ENCODE results near the gene SUV39H2.
A peak's percentile ranks its signal among the peaks of the same experiment; 100 is the strongest.
"Not testable (repeated sequence)": the region's sequence is repeated elsewhere in the genome, so short reads cannot be mapped to it uniquely, and the experiment has no call there.

Gene SUV39H2, protein sequence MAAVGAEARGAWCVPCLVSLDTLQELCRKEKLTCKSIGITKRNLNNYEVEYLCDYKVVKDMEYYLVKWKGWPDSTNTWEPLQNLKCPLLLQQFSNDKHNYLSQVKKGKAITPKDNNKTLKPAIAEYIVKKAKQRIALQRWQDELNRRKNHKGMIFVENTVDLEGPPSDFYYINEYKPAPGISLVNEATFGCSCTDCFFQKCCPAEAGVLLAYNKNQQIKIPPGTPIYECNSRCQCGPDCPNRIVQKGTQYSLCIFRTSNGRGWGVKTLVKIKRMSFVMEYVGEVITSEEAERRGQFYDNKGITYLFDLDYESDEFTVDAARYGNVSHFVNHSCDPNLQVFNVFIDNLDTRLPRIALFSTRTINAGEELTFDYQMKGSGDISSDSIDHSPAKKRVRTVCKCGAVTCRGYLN

DNA sequence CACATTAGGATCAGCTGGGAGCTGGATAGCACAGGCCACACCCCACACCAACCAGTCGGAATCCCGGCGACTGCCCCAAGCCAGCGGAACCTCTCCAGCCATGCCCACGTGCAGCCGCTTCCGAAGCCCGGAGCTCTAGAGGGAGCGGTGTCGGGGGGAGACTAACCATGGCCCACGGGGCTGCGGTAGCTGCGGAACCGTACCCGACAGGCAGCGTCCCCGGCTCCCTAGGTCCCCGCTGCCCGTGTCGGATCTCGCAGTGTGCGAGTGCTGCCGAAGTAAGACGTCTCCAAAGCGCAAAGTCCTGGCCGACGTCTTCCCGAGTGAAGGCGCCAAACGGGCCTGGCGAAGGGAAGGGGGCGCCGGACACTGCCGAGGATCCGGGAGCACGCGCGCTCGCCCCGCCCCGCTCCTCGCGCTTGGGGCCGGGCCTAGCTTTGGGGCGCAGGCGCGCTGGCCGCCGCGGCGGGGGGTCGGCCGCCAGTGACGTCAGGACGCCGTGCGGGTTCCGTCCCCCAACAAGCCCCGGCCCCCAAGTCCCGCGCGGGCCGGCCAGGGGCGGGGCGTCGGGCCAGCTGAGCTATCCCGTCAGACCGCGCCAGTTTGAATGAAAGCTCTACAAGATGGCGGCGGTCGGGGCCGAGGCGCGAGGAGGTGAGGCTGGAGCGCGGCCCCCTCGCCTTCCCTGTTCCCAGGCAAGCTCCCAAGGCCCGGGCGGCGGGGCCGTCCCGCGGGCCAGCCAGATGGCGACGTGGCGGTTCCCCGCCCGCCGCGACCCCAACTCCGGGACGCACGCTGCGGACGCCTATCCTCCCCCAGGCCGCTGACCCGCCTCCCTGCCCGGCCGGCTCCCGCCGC, at the start of gene SUV39H2:
SUV39H2 (plus strand) TSS at position 601 of the 858 bp plus-strand sequence; CDS start at position 624, 23 bp downstream.
- DNase-seq = peak; percentile 94

DNA sequence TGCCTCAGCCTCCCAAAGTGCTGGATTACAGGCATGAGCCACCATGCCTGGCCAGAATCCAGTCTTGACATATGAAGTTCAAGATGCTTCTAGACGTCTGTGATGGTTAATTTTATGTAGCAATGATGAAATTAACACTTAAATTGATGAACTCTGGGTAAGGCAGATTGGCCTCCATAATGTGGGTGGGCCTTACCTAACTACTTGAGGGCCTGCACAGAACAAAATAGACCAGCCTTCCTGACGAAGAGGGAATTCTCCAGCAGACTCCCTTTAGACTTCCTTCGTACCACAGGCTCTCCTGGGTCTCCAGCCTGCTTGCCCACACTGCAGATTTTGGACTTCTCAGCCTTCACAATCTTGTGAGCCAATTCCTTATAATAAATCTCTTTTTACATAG, 45.6 kb upstream of the SUV39H2 start:
- no peak for DNase-seq

DNA sequence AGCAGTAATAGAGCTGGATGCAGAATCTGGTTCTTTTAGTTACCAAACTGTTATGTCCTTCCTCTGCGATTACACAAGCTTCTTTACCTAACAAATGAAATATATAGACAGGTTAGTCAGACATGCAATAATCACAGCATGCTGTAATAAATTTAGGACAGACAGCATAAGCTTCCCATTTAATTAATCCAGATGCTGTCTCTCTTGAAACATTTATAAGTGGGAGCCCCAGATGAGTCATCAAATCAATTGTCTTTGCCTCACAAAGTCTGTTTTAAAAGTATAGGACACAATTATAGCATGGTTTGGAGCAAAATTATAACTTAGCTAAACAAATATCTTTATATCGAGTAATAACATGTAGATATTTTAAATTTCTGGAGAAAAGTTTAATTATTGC, 42.5 kb upstream of the SUV39H2 start:
- DNase-seq = no peak

DNA sequence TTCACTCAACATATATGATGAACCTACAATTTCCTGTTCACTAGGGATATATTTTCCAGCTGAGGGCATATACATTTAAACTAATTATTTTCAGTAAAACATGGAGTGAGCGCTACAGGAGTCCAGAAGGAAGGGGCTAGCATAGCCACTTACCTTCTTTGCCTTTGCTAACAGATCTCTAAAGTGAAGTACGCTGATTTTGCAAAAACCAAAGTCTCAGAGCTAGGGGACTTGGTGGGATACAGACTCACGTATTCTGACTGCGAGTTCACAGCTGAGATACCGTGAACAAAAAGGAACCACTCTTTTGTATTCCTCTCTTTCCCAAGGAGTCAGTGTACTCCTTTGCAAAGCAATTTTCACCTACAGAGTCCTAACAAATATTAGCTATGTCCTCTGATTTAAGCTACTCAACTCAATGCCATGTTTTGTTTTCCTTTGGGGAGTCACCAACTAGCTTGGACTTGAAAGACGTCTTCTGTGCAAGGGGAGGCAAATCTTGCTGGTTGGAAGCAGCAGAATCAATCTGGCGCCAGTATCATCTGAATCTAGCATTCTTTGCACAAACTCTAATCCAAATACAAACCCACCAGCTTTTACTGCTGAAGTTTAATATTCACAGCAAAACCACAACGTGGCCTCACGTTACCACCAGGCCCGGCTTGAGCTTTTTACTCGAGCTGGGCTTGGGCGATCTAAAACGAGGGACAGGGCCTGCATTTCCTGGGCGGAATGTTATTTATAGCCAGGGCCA, 41.5 kb upstream of the SUV39H2 start:
- peak; percentile 3 for DNase-seq

DNA sequence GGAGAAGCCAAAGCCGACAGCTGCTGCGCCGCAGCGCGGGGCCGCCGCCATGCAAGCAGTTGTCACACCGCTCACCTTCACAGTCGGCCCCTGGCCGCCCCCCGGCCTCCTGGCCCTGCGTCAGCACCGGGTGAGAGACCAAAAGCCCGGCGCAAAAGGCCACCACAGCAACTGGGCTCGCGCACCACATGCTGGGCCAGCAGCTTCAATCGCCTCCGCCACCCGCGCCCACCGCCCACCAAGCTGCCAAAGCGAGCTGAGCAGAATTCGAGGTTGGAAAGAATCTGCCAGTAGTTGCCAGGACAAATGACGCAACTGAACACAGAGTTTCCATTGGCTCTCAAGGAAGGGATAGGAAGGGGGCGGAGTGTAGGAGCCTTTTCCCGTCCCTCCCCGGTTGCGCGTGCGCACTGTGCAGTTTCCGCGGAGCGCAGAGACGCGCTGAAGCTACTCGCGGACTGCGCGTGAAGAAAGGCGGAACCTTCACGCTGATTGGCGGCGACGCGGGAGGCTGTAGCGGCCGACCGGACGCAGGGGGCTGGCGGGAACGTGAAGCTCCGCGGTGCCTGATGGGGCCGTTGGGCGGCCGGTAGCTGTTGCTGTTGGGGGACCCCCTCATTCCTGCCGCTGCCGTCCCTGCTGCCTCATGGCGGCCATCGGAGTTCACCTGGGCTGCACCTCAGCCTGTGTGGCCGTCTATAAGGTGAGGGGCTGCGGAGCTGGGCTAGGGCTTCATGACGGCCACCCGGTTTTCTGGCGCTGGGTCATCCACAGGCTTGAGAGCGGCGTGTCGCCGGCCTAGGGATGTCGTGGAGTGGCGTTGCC, 40.7 kb upstream of the SUV39H2 start, which contains the start of the genes CDNF, HSPA14 and MSANTD7:
CDNF (minus strand) TSS at position 281 of the 825 bp plus-strand sequence; CDS start at position 190, 91 bp downstream.
HSPA14 (plus strand) TSS at position 550 of the 825 bp plus-strand sequence; CDS start at position 647, 97 bp downstream.
MSANTD7 (plus strand) TSS at position 550 of the 825 bp plus-strand sequence. CDS start 3,979 bp downstream, outside the sequence.
- DNase-seq = peak; percentile 99

DNA sequence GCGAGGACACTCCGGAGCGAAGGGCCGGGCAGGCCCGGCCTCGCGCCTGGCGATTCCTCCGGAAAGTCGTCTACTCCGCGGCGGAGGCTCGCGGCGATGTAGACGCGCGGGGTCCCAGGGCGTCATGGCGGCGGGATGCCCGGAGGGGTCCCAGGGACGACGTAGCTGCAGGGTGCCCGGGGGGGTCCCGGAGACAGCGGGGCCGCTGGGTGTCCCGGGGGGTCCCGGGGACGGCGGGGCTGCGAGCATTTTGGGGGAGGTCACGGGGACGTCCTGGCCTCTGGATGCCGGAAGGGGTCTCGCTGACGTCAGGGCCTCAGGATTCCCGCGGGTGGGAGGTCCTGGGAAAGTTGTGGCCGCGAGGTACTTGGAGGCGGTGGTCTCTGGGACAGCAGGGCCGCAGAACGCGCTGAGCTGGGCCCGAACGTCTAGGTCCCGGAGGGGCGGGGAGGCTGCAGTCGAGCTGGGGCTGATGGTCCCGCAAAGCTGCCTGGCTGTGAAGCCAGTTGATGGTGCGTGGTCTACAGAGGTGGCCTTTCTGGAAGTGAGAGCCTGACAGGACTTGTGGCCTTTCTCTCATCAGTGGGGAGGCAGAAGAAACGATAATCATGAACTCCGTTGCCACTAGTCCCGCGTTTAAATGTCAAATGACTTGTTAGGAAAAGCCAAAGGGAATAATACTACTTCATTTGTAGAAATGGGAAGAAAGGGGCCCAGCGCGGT, 39.9 kb upstream of the SUV39H2 start:
- peak; percentile 29 for DNase-seq

DNA sequence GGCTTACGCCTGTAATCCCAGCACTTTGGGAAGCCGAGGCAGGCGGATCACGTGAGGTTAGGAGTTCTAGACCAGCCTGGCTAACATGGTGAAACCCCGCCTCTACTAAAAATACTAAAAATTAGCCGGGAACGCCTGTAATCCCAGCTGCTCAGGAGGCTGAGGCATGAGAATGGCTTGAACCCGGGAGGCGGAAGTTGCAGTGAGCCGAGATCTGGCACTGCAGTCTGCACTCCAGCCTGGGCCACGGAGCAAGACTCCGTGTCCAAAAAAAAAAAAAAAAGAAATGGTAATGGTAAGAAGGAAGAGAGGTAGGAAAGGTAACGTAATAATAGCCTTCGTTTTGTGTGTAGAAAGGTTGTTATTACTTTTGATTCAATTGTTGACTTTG, 39.4 kb upstream of the SUV39H2 start:
- no peak for DNase-seq

DNA sequence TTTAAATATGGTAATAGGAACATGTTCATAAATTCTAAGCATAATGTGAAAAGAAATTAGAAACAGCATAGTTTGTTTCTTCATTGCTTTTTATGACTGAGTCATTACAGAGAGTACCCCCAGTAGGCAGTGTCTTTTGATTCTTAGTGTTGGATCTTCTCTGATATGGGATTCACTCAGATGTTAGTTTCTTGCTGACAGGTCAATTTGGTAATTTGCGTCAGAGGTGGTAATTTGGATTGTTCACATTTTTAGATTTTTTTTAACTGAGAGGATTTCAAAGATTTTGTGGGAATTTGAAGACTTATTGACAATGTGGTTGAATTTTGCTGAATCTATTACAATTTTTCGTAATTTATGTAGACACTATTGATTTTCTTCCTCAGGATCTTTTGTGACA, 38.5 kb upstream of the SUV39H2 start:
- DNase-seq = no peak

DNA sequence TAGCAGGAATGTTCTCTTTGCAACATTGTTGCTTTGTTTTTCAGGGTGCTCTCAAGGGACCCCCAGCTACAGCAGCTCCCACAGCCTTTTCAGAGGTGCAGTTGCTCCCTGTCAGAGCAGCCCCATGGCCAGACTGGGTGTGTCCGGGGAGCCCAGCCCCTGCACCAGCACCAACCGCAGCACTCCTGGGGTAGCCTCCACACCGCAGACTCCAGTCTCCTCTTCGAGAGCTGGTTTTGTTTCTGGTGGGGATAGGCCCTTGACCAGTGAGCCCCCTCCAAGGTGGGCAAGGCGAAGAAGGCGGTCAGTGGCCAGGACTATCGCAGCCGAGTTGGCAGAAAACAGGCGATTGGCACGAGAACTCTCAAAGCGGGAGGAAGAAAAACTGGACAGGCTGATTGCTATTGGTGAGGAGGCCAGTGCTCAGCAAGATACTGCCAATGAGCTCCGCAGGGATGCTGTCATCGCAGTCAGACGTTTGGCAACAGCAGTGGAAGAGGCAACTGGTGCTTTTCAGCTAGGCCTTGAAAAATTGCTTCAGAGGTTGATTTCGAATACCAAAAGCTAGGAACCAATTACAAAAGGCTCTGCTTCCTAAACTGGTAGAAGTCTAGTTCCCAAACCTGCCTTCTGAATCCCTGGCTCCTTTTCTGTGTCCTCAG, 35.2 kb upstream of the SUV39H2 start:
- DNase-seq = no peak

DNA sequence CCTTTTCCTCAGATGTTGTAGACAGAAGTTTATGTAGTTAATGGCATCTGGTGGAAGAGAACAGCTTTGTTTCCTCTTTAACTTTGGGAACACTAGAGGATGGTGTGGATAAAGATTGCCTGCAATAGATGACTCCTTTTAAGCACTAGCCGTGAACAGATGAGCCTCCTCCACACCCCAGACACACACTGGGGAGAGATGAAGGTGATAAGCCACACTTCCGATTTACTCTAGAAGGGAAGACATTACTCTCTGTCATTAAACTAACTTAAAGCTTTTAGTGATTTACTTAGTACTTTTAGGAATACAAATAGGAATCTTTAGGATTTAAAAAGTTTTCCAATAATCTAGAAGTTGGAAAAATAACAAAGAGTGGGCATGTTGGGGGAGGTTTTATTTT, 33.7 kb upstream of the SUV39H2 start:
- no peak for DNase-seq

DNA sequence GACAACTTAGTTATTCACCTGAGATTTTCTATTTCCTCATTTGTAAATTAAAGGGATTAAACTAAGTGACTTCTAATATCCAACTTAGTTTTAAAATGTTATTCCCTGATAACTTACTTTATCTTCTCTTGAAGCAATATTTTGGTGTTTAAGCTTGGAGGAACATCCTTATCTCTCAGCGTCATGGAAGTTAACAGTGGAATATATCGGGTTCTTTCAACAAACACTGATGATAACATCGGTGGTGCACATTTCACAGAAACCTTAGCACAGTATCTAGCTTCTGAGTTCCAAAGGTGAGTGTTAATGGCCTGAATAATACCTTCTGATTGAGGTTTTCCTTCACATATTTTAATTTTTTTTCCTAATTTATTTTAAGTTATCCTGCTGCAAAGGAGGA, 26.4 kb upstream of the SUV39H2 start:
- no peak for DNase-seq

DNA sequence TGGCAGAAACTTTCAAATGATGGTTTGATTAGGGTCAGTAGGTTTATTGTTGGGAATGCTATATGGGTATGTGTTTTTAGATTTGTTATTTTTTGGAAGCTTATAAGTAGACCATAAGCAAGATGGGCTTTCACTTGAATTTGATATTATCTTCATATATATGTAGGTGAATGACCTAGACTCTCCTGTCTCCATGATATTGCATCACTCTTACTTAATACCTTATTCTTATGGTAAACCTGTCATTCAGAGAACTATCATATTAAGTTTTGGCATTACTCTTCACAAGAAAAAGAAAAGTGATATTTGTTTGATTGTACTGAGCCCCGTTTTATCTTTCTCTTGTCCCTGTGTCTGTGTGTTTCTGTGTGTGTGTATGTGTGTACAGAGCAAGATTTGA, 23.2 kb upstream of the SUV39H2 start:
- DNase-seq = no peak

DNA sequence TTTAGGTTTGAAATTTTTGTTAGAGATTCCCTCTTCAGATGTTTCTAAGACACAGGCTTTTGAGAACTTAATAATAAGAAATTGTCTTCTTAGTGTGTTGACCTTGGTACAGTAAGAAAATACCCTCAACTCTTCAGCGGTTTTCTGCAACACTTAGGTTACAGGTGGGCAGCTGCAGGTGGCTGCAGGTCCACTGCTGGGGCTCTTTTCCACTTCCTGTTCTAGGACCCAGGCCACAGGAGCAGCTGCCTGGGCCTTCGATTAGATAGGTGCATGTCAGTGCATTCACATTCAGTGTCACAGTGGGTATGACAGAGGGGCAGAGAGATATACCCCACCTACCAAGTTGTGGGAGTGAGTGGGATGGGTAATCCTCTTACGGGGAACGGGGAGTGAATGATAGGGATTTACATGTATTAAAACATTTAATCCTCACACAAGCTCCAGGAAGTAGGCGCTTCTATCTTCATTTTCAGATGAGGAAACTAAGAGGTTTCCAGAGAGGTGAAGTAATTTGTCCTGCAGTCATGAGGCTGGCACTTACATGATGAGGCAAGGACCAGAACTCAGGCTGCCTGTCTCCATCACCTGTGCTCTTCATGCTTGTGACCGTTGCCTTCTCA, 20.2 kb upstream of the SUV39H2 start:
- no peak for DNase-seq

DNA sequence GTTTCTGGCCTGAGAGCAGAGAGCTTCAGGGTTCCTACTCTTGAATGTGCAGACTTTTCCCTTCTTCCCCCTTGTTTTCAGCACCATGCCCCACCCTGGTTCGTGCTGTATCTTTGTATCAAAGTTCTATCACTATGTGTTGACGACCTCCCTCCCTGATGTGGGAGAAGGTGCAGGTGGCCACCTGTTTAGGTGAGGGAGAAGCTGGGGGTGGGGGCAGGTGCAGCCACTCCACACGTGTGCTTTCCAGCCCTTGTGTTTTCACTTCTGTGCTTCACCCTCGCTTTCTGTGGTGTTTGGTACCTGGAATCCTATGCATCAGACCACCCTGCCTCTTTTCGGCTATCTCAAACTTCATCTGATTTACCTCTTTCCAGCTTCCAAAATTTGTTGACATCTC, 19.6 kb upstream of the SUV39H2 start:
- DNase-seq = no peak

DNA sequence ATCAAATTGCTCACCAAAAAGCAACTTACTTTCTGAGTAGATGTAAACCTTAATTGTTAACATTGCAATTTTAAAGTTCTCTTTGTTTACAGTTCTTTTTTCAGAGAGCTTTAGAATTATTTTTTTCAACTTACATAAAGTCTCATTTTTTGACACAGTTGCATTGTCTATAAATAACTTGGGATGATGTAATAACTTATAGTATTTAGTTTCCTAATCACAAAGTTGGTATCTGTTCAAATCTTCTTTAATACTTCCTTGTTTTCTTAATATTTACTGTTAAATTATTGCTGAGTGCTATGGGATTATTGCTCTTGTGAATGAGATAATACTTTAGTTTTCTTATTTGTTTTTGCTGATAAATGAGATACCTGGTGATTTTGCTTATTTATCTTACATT, 18.9 kb upstream of the SUV39H2 start:
- DNase-seq = no peak

DNA sequence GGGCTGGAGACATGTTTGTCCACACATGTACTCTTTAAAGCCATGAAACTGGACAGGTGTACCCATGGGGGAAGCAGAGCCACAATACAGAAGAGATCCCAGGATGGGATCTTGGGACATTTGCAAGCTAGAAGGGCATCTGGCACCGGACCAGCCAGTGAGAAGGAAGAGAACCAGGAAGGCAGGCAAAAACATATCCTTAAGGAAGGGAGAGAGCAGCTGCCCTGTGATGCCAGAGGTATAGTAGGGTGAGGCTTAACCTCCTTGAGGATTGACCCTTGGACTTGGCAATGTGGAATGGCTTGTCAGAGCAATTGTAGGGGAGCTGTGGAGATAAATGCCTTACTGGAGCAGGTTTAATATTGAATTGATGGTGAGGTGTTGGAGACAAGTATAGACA, 17.9 kb upstream of the SUV39H2 start:
- no peak for DNase-seq

DNA sequence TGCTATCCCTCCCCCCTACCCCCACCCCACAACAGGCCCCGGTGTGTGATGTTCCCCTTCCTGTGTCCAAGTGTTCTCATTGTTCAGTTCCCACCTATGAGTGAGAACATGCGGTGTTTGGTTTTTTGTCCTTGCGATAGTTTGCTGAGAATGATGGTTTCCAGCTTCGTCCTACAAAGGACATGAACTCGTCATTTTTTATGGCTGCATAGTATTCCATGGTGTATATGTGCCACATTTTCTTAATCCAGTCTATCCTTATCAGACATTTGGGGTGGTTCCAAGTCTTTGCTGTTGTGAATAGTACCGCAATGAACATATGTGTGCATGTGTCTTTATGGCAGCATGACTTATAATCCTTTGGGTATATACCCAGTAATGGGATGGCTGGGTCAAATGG, 14.2 kb upstream of the SUV39H2 start:
- not testable (repeated sequence) for DNase-seq

DNA sequence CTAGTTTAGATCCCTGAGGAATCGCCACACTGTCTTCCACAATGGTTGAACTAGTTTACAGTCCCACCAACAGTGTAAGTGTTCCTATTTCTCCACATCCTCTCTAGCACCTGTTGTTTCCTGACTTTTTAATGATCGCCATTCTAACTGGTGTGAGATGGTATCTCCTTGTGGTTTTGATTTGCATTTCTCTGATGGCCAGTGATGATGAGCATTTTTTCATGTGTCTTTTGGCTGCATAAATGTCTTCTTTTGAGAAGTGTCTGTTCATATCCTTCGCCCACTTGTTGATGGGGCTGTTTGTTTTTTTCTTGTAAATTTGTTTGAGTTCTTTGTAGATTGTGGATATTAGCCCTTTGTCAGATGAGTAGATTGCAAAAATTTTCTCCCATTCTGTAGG, 13.8 kb upstream of the SUV39H2 start:
- not testable (repeated sequence) for DNase-seq

DNA sequence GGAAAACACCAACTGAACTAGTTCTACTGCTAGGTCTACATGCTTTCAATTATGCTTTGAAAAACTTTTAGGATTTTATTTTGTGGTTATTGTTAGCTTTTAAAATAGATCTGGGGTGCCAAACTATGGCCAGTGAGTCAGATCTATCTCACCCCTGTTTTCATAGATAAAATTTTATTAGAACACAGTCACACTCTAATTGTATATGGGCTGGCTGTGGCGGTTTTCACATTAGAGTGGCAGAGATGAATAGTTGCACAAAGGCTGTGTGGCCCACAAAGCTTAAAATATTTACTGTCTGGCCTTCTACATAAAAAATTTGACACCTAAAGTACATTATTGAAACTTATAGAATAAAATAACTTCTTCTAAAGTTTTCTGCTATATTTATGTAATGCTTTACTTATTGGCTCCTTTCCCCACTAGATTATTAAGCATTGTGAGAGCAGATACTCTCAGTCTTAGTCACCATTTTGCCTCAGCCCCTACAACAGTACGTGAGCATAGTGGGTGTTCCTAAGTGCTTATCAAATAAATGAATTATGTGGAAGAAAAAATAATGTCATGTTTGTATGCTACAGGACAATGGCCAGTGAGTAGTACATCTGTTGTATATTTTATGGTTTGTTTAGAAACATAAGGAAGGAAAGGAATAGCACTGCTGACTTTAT, 5.4 kb upstream of the SUV39H2 start:
- no peak for DNase-seq

DNA sequence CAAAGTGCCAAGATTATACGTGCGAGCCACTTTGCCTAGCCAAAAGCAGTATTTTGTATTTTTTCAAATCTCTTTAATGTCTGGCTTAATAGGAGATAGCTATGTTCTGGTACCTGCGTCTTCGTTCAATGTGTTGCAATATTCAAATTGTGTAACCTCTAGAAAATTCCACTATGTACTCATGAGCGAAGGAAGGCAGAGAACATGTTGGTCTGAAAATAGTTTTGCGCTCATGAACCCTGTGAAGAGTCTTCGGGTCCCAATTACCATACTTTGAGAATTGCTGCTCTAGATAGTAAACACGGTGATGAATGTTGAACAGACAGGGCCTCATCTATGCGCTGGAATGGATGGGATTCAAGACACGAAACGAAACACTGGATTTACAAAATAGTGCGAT, 2.7 kb upstream of the SUV39H2 start:
- DNase-seq = no peak
